ENCODE data around the gene KLHL33. TPM values are rescaled to one million over a fixed set of nuclear protein-coding genes. Genes with fewer than 3 reads are reported as not detected.

KLHL33 gene, protein sequence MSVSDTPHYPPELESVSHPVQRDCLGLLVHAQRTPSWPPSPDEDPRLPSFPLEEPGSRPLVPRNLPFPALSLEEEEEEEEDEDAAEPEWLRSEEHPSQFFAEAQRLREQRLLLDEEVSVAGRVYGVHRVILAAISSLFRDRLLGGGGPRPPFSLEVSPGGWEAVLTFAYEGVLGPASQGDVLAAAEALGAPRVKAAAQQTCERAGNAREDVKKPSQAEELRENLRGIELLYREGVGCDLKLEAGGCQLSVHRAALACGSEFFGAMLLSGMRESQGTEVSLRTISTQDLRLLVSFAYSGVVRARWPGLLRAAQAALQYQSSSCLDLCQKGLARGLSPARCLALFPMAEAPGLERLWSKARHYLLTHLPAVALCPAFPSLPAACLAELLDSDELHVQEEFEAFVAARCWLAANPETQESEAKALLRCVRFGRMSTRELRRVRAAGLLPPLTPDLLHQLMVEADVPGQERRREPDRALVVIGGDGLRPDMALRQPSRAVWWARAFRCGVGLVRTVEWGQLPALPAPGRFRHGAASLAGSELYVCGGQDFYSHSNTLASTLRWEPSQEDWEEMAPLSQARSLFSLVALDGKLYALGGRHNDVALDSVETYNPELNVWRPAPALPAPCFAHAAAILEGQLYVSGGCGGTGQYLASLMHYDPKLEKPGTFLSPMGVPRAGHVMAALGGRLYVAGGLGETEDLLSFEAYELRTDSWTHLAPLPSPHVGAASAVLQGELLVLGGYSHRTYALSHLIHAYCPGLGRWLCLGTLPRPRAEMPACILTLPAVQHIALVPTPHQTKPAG
- 0.72 TPM for total RNA-seq
- polyA plus RNA-seq: not detected

DNA sequence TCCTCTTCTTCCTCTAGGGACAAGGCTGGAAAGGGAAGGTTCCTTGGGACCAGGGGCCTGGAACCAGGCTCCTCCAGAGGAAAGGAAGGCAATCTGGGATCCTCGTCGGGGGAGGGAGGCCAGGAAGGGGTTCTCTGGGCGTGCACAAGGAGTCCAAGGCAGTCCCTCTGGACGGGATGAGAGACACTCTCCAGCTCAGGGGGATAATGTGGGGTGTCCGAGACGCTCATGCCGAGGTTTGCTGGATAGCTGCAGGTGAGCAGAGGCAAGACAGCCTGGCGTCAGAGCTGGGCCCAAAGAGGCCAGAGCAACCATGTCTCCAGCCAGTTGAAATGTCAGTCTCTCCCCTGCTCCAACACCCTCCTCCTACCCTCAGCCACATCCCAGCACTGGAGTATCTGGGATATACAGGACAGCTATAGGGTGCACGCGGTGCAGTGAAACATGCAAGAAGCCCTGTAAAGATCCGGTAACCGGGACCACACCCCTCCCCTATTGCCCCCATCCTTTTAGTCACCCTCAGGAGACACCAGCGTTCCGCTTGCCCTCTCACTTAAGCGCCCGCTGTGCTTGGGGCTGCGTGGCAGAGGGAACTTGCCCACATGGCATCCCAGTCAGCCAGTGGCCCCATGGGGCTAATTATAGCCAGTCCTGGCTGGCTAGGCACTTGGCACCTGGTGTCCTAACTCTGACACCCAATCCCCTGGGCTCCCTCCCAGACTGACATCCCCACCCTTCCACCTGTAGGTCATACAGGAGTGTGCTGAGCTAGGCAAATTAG lies at the start of gene KLHL33:
Gene KLHL33 (minus strand): TSS at position 585 of the 781 bp plus-strand sequence. CDS start 355 bp downstream, at position 230.
- H3K27ac ChIP-seq (ENCODE audit: insufficient read depth, low read length, poor library complexity, severe bottlenecking): no peak within 1 kb of the TSS
- H3K27ac Mint-ChIP-seq: peak within 1 kb of the TSS in 1 of 3 donors; percentile 38
- H3K4me3 ChIP-seq (ENCODE audit: low read depth, low read length): no peak within 1 kb of the TSS
- peaks cover 2% of the 10 kb centered on the region for H3K4me1 ChIP-seq (ENCODE audit: control insufficient read depth, insufficient read depth, low read length, poor library complexity, severe bottlenecking)
- no peaks in the 10 kb centered on the region for H3K36me3 ChIP-seq (ENCODE audit: control insufficient read depth, insufficient read depth, low read length)
- H3K9me3 Mint-ChIP-seq: peaks cover 0 to 1% (median 0%) of the 10 kb centered on the region in 7 donors
- no peaks in the 10 kb centered on the region for H3K36me3 Mint-ChIP-seq
- DNase-seq: no peak
- H3K27me3 Mint-ChIP-seq: peaks cover 5% of the 10 kb centered on the region
- peak within 1 kb of the TSS in 1 of 4 donors; percentile 9 for H3K4me3 Mint-ChIP-seq
- no peaks in the 10 kb centered on the region for H3K27me3 ChIP-seq (ENCODE audit: control insufficient read depth, insufficient read depth, low read length)
- peaks cover 2 to 13% (median 5%) of the 10 kb centered on the region in 4 donors for H3K4me1 Mint-ChIP-seq
- no peaks in the 10 kb centered on the region for H3K9me3 ChIP-seq (ENCODE audit: control insufficient read depth in 2 of 2, low read length in 2 of 2)
- ATAC-seq (ENCODE audit: low read depth in 2 of 2): no peak

DNA sequence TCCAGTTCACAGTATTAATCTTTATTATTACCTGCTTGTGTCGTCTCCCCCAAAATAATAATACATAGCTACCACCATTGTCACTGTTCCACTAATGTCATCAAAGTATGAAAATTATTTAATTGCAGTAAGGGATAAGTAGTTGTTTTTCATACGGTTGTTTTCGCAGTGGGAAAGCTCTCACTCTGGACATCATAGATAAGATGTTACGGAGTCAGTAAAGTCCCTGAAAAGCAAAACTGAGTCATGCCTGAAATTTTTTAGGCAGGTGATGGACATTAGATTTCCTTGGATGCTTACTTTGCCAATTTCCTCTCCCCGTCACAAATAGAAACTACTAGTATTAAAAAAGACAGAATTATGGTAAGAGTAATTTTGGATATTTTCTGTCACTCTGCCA lies 46.4 kb upstream of the KLHL33 start:
- Mint-ChIP-seq H3K27ac (peak overlapping the region in 1 of 3 donors; percentile 62), H3K27me3 (peaks cover 7% of the 10 kb centered on the region), H3K36me3 (peaks cover 3% of the 10 kb centered on the region), H3K9me3 (peaks cover 0 to 5% (median 0%) of the 10 kb centered on the region in 7 donors), H3K4me3 (no peak overlapping the region), H3K4me1 (peaks cover 14 to 35% (median 21%) of the 10 kb centered on the region in 4 donors)
- Histone ChIP-seq H3K27ac (ENCODE audit: insufficient read depth, low read length, poor library complexity, severe bottlenecking) (no peak overlapping the region), H3K9me3 (ENCODE audit: control insufficient read depth in 2 of 2, low read length in 2 of 2) (no peaks in the 10 kb centered on the region), H3K4me3 (ENCODE audit: low read depth, low read length) (no peak overlapping the region), H3K27me3 (ENCODE audit: control insufficient read depth, insufficient read depth, low read length) (no peaks in the 10 kb centered on the region), H3K36me3 (ENCODE audit: control insufficient read depth, insufficient read depth, low read length) (peaks cover 2% of the 10 kb centered on the region), H3K4me1 (ENCODE audit: control insufficient read depth, insufficient read depth, low read length, poor library complexity, severe bottlenecking) (peaks cover 18% of the 10 kb centered on the region)
- ATAC-seq (ENCODE audit: low read depth in 2 of 2) (no peak), DNase-seq (no peak)

DNA sequence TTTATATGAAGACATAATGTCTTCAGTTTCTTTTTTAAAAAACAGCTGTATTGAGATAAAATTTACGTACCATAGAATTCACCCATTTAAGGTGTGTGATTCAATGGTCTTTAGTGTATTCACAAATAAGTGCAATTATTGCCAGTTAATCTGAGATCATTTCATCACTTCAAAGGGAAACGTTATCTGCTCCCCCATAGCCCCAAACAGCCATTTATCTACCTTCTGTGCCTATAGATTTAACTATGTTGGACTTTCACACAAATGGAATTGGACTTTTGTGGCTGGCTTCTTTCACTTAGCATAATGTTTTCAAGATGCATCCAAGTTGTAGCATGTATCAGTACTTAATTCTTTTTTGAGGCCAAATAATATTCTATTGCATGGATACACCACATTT lies 42.9 kb upstream of the KLHL33 start:
- Mint-ChIP-seq H3K4me3 (no peak overlapping the region), H3K27ac (peak overlapping the region in 2 of 3 donors; percentile 20 to 96), H3K4me1 (peaks cover 19 to 61% (median 32%) of the 10 kb centered on the region in 4 donors), H3K9me3 (no peaks in the 10 kb centered on the region), H3K27me3 (peaks cover 5% of the 10 kb centered on the region), H3K36me3 (peaks cover 35% of the 10 kb centered on the region)
- Histone ChIP-seq H3K27ac (ENCODE audit: insufficient read depth, low read length, poor library complexity, severe bottlenecking) (no peak overlapping the region), H3K27me3 (ENCODE audit: control insufficient read depth, insufficient read depth, low read length) (no peaks in the 10 kb centered on the region), H3K4me3 (ENCODE audit: low read depth, low read length) (no peak overlapping the region), H3K36me3 (ENCODE audit: control insufficient read depth, insufficient read depth, low read length) (peaks cover 27% of the 10 kb centered on the region), H3K9me3 (ENCODE audit: control insufficient read depth in 2 of 2, low read length in 2 of 2) (no peaks in the 10 kb centered on the region), H3K4me1 (ENCODE audit: control insufficient read depth, insufficient read depth, low read length, poor library complexity, severe bottlenecking) (peaks cover 25% of the 10 kb centered on the region)
- no peak for ATAC-seq (ENCODE audit: low read depth in 2 of 2)
- DNase-seq: no peak

DNA sequence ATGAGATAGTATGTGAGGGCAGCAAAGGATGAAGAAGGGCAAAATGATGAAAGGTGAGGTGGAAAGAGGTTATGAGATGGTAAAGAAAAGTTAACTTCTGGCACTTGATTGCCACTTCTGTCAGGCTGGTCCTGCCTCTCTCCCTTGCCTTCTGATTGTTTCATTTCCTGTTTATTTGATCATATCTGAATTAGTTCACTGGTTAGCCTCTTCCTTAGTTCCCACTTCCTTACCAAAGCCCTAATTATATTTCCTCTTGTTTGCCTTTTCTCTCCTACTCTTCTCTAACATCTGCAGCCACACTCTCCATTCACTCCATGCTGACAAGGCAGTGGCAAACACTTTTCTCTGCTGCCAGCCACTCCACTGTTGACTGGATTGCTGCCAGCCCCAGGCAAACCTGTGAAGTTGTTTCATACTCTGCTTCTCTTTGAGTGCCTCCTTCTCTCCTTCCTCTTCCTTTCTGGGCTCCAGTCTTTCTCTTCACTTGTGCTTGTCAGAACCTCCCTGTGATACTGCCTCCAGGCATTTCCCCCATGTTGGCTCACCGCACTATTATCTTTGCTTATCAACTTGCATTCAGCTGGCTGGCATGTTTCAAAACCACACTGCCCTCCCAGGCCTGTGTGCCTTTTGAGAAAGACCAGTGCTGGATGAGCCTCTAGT lies 41.4 kb upstream of the KLHL33 start:
- Histone ChIP-seq H3K4me3 (ENCODE audit: low read depth, low read length) (peak overlapping the region; percentile 61), H3K9me3 (ENCODE audit: control insufficient read depth in 2 of 2, low read length in 2 of 2) (no peaks in the 10 kb centered on the region), H3K27me3 (ENCODE audit: control insufficient read depth, insufficient read depth, low read length) (no peaks in the 10 kb centered on the region), H3K4me1 (ENCODE audit: control insufficient read depth, insufficient read depth, low read length, poor library complexity, severe bottlenecking) (peaks cover 27% of the 10 kb centered on the region), H3K36me3 (ENCODE audit: control insufficient read depth, insufficient read depth, low read length) (peaks cover 42% of the 10 kb centered on the region), H3K27ac (ENCODE audit: insufficient read depth, low read length, poor library complexity, severe bottlenecking) (peak overlapping the region; percentile 69)
- no peaks in the 10 kb centered on the region for H3K9me3 Mint-ChIP-seq
- peak; percentile 61 to 74 for ATAC-seq (ENCODE audit: low read depth in 2 of 2)
- H3K36me3 Mint-ChIP-seq: peaks cover 46% of the 10 kb centered on the region
- H3K4me3 Mint-ChIP-seq: peak overlapping the region; percentile 80 to 83 (median 83)
- H3K4me1 Mint-ChIP-seq: peaks cover 20 to 68% (median 41%) of the 10 kb centered on the region in 4 donors
- H3K27ac Mint-ChIP-seq: peak overlapping the region; percentile 93 to 96 (median 96)
- peak in 2 of 3 donors; percentile 38 to 68 for DNase-seq
- peaks cover 5% of the 10 kb centered on the region for H3K27me3 Mint-ChIP-seq

DNA sequence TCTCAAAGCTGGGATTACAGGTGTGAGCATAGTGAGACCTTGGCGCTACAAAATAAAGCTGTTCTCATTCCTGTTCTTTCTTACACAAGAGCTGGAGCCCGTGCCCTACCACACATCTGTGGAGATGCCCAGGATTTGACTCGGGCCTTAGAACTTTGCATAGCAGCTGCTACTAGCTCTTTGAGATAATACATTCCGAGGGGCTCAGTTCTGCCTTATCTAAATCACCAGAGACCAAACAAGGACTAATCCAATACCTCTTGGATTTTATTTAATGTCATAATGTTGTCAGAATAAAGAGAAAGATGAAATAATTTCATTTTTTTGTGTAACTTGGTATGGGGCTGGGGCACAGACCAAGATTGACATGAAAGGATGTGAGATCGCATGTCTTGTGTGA lies 40.8 kb upstream of the KLHL33 start:
- peaks cover 20 to 73% (median 46%) of the 10 kb centered on the region in 4 donors for H3K4me1 Mint-ChIP-seq
- ATAC-seq (ENCODE audit: low read depth in 2 of 2) (no peak), DNase-seq (no peak)
- H3K9me3 Mint-ChIP-seq: no peaks in the 10 kb centered on the region
- peak overlapping the region; percentile 80 to 83 (median 83) for H3K4me3 Mint-ChIP-seq
- no peaks in the 10 kb centered on the region for H3K27me3 ChIP-seq (ENCODE audit: control insufficient read depth, insufficient read depth, low read length)
- peaks cover 45% of the 10 kb centered on the region for H3K36me3 ChIP-seq (ENCODE audit: control insufficient read depth, insufficient read depth, low read length)
- peak overlapping the region; percentile 93 to 96 (median 96) for H3K27ac Mint-ChIP-seq
- peak overlapping the region; percentile 61 for H3K4me3 ChIP-seq (ENCODE audit: low read depth, low read length)
- H3K27ac ChIP-seq (ENCODE audit: insufficient read depth, low read length, poor library complexity, severe bottlenecking): peak overlapping the region; percentile 69
- H3K27me3 Mint-ChIP-seq: peaks cover 5% of the 10 kb centered on the region
- H3K9me3 ChIP-seq (ENCODE audit: control insufficient read depth in 2 of 2, low read length in 2 of 2): no peaks in the 10 kb centered on the region
- peaks cover 33% of the 10 kb centered on the region for H3K4me1 ChIP-seq (ENCODE audit: control insufficient read depth, insufficient read depth, low read length, poor library complexity, severe bottlenecking)
- peaks cover 51% of the 10 kb centered on the region for H3K36me3 Mint-ChIP-seq

DNA sequence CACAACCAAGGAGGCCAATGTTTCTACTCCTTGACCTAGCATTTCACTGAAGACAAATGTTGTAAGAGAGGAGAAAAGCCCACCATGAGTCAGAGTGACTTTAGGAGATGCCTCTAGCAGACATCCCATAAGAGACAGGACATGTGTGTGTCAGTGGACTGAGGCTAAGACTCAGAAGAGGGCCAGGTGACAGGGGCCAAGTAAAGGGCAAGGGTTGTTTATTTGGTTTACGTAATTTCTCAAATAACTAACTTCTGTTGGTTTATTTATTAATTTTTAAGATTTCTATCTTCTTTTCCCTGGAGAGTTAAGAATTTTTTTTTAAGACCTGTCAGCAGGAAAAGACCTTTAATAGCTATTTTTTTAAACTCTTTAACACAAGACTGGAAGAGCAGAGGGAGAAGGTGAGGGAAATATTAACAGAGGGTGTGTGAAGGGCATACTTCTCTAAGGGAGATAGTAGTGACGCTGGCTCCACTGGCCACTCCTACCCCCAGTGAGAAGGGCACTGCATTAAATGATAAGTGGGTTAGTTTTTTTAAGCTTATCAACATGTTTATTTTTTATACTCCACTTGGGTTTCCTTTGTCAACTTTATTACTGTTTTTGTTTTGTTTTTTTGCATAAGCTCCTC lies 36.7 kb upstream of the KLHL33 start:
- no peak for ATAC-seq (ENCODE audit: low read depth in 2 of 2)
- no peak for DNase-seq
- H3K4me1 ChIP-seq (ENCODE audit: control insufficient read depth, insufficient read depth, low read length, poor library complexity, severe bottlenecking): peaks cover 52% of the 10 kb centered on the region

More for the DNA sequence above, 36.7 kb upstream of the KLHL33 start:
- H3K27ac ChIP-seq (ENCODE audit: insufficient read depth, low read length, poor library complexity, severe bottlenecking): no peak overlapping the region
- H3K9me3 ChIP-seq (ENCODE audit: control insufficient read depth in 2 of 2, low read length in 2 of 2): no peaks in the 10 kb centered on the region
- no peaks in the 10 kb centered on the region for H3K9me3 Mint-ChIP-seq
- peak overlapping the region; percentile 33 to 82 (median 43) for H3K27ac Mint-ChIP-seq
- H3K27me3 ChIP-seq (ENCODE audit: control insufficient read depth, insufficient read depth, low read length): no peaks in the 10 kb centered on the region
- H3K4me3 Mint-ChIP-seq: peak overlapping the region in 3 of 4 donors; percentile 66 to 80 (median 68)
- peaks cover 43% of the 10 kb centered on the region for H3K36me3 ChIP-seq (ENCODE audit: control insufficient read depth, insufficient read depth, low read length)
- peaks cover 9% of the 10 kb centered on the region for H3K27me3 Mint-ChIP-seq
- peaks cover 51% of the 10 kb centered on the region for H3K36me3 Mint-ChIP-seq
- no peak overlapping the region for H3K4me3 ChIP-seq (ENCODE audit: low read depth, low read length)
- H3K4me1 Mint-ChIP-seq: peaks cover 15 to 77% (median 59%) of the 10 kb centered on the region in 4 donors
